Heart left ventricle (tissue), 13 donors: Measurements from ENCODE around the gene TENM3.

Experiments
- CTCF ChIP-seq, 12 donors: fragments of 200-600 bp; sonication (generic) in 4 of 12; IDR thresholded peaks; one replicate each; pipeline versions ENCODE4 v1.5.0 to v1.8.0; 2018 to 2022; ENCODE audit warnings: antibody characterized with exemption in 12 of 12, mild to moderate bottlenecking in 5 of 12
- POLR2A ChIP-seq, 2 donors: fragments of 450-650 bp; IDR thresholded peaks; one replicate each; pipeline ENCODE4 v1.6.1; 2017; ENCODE audit warnings: antibody characterized with exemption in 2 of 2, mild to moderate bottlenecking in 2 of 2, moderate library complexity in 2 of 2
- donor health status: ischemic (EF 13 %, LVEDD 7.1; RV severe dilation, severe dysfunction).
- donor health status: DM: no; HTN: yes; CAD: no.
- donor health status: DM: no; HTN: no; CAD: no.
- donor health status: ischemic (EF 25% LVEDD 6.9; RV normal size, moderate dysfunction).
- donor health status: ischemic (EF 25% LVEDD 5.7; RV mildly dilated, moderate dysfunction).
- donor health status: ischemic (EF 35%, LVEDD 5.7; RV mildly dilated, moderate dysfunction).
- donor health status: nonischemic (EF 11% LVEDD 7.7; RV severe dilation, severe dysfunction).
- donor health status: DM: yes; HTN: yes; CAD: no.
- donor health status: PGD.
- donor health status: ischemic (EF 29% LVEDD 5.4; RV normal size, mild dysfunction).
- donor health status: nonischemic (EF 23%, LVEDD 6.1; RV moderate dilation, normal function).

- no peak for TF ChIP-seq CTCF (IDR thresholded peaks at IDR 0.05)
- no peak for TF ChIP-seq POLR2A (IDR thresholded peaks at IDR 0.05)
Observed at GRCh38 chr4:182219411-182220056, 23.7 kb upstream of the TENM3 start.
